RPMI7951 (cell line): Measurements from ENCODE around the gene EPS15. TPM values are rescaled to one million over a fixed set of nuclear protein-coding genes. Genes with fewer than 3 reads are reported as not detected.
A peak's percentile ranks its signal among the peaks of the same experiment; 100 is the strongest.
"Not testable (repeated sequence)": the region's sequence is repeated elsewhere in the genome, so short reads cannot be mapped to it uniquely, and the experiment has no call there.

Experiments used
- DNase-seq: peaks from one replicate; pipeline ENCODE4 v3.0.0-alpha.2; 2012; ENCODE audit warnings: low read depth
- total RNA-seq: library from RNA; depleted of rRNA; stranded (reverse); fragments of >200 nt; shearing (Covaris generic); gene quantifications from 2 replicates; pipeline ENCODE4 v1.2.3, GENCODE V29; 2014

EPS15 gene
- total RNA-seq, 1 experiment from 2014 or later = 33.4 TPM

DNA sequence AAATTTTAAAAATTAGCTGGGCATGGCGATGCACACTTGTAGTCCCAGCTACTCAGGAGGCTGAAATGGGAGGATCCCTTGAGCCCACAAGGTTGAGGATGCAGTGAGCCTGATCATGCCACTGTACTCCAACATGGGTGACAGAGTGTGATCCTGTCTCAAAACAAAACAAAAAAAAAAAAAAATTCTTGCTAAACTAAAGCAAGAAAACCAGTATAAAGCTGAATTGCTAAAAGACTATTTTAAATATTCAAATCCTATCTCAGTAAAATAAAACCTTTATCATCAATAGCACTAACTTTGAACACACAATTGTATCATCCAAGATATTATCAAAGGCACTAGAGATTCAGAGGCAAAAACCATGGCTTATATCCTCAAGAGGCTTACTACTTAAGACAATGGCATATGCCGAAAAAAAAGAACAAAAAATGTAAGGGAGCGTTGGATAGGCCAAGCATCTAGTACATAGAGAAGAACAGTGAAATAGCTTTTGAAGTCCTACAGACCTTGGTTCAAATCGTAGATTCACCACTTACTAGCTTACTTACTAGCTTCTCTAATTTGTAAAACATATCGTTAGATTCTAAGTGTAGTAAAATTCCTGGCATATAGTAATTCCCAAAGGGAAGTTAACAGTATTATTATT lies 3.6 kb downstream of the EPS15 start:
- DNase-seq = no peak

DNA sequence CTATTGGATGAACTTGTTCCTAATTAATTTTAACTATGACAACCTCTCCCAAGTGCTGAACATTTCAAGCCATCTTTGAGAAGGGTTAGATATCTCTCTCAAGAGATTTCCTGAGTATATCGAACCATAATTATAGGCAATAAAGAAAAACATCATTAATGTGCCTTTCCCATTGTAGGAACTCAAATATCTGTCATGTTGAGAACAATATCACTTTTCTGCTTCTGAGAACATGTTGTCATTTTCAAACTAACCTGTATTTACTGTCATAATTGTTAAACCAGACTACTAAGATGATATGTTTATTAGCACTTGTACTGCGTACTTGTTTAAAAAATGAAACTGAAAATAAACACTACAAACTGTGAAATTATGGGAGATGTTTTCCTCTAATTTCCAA lies 4.3 kb downstream of the EPS15 start:
- no peak for DNase-seq

DNA sequence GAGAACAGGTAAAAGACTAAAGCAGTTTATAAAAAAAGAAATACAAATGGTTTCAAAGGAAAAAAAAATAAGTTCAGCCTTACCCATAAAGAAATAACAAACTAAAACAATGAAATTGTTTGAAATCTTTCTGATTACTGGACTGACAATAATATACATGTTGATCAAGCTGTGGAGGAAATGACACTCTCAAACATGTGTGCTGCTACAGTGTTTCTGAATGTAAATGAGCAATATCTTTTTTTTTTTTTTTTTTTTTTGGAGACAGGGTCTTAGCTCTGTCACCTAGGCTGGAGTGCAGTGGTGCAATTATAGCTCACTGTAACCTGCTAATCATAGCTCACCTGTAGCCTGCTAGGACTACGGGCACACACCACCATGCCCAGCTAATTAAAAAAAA lies 6.5 kb downstream of the EPS15 start:
- no peak for DNase-seq

DNA sequence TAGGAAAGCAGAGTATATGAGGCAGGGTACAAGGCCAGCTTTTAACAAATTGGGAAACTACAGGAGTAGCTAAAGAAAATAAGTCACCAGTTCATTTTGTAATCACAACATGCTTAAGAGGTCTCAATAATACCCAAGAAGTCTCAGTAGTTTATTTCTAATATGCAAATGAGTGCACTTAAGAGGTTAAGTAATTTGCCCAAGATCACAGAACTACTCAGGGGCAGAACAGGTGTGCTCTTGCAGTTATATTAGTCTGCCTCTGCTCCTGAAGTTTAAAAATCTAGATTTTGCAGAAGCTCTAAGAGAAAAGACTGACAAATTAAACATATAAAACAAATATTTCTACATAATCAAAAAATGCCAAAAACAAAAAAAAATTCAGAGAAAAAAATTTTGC lies 6.9 kb downstream of the EPS15 start:
- no peak for DNase-seq

DNA sequence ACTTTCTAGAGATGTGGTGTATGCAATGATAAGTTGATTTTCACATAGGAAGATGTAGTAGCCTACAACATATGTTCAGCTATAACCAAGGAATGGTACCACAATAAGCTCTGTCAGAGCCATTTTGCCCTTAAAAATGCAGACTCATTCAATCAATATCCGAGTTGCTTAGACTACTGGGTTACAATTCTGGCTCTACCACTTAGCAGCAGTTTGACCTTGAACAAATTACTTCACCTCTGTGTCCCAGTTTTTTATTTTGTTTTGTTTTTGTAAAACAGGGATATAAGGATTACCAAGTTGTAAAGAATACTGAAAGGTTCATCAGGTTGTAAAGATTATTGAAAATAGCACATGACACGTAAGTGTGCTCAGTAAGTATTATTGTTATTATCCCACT lies 9.3 kb downstream of the EPS15 start:
- DNase-seq = no peak

DNA sequence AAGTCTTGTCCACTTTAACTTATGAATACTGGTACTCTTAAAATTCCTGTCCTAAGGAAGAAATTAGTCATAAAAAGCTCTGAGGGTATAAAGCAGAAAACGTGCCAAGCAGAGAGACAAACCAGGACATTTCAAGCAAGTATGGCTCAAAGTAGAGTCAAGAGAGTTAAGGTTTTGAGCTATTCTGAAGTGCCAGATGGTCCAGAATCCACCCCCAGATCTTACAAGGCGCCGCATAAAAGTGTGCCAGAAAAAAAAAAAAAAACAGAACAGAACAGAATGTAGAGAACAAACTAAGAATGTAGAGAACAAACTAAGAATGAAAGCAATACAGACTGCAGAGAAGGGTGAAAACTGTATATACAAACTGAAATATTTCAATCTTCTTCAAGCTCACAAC lies 12.5 kb downstream of the EPS15 start:
- DNase-seq = peak; percentile 89

DNA sequence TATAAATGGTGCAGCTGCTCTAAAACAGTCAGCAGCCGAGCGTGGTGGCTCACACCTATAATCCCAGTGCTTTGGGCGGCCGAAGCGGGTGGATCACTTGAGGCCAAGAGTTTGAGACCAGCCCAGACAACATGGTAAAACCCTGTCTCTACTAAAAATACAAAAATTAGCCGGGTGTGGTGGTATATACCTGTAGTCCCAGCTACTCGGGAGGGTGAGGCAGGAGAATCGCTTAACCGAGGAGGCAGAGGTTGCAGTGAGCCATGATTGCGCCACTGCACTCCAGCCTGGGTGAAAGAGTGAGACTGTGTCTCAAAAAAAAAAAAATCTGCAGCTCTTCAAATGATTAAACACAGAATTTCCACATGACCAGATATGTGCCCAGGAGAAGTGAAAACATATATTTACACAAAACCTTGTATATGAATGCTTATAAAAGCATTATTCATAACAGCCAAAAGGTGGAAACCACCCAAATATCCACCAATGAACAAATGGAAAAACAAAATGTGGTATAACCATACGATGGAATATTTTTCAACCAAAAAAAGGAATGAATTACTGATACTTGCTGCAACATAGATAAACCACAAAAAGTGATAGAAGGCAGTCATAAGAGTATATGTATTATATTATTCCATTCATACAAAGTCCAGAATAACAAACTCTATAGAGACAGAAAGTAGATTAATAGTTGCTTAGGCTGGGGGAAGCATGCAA lies 14.1 kb downstream of the EPS15 start:
- no peak for DNase-seq

DNA sequence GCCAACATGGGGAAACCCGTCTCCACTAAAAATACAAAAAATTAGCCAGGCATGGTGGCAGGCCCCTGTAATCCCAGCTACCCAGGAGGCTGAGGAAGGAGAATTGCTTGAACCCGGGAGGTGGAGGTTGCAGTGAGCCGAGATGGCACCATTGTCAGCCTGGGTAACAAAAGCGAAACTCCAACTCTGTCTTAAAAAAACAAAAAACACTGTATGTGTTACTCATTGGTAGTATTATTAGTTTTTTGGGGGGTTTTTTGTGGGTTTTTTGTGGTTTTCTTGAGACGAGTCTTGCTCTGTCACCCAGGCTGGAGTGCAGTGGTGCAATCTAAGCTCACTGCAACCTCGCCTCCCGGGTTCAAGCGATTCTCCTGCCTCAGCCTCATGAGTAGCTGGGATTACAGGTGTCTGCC lies 17.8 kb downstream of the EPS15 start:
- DNase-seq = not testable (repeated sequence)

DNA sequence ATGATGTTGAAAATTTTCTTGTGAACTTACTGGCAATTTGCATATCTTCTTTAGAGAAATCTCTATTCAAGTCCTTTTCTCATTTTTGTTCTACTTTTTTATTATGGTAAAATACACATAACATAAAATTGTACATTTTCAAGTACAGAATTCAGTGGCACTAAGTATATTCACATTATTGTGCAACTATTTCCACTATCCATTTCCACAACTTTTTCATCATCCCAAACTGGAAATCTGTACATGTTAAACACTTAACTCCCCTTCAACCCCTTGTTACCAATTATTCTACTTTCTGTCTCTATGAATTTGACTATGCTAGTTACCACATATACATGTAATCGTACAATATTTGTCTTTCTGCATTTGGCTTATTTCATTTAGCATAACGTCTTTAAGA lies 19.4 kb downstream of the EPS15 start:
- DNase-seq = no peak

DNA sequence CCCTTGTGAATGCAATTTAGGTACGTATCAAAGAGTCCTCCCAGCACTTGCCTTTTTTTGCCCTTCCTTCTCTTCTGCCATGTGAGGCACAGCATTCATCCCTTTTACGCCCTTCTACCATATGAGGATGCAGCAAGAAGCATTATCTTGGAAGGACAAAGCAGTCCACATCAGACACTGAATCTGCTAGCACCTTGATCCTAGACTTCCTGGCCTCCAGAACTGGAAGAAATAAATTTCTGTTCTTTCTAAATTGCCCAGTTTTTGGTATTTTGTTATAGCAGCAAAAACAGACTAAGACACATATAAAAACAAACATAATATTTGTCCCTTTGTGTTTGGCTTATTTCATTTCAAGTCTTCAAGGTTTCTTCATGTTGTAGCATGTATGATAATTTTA lies 20.1 kb downstream of the EPS15 start:
- no peak for DNase-seq

DNA sequence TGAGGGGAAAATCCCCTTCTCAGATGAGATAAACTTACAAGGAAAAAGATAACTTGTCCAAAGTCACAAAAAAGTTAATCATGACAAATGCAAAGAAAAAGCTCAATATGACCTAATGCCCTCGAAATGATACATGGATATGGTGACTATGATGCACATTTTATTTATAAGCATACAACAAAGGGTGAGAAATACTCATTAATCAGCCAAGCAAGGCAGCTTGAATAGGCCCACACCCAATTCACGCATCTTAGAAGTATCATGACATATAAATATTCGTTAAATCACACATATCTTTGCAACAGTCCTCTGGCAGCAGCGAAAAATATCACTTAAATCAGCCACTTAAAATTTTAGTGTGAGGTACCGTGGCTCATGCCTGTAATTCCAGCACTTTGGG lies 21.7 kb downstream of the EPS15 start:
- DNase-seq = no peak

DNA sequence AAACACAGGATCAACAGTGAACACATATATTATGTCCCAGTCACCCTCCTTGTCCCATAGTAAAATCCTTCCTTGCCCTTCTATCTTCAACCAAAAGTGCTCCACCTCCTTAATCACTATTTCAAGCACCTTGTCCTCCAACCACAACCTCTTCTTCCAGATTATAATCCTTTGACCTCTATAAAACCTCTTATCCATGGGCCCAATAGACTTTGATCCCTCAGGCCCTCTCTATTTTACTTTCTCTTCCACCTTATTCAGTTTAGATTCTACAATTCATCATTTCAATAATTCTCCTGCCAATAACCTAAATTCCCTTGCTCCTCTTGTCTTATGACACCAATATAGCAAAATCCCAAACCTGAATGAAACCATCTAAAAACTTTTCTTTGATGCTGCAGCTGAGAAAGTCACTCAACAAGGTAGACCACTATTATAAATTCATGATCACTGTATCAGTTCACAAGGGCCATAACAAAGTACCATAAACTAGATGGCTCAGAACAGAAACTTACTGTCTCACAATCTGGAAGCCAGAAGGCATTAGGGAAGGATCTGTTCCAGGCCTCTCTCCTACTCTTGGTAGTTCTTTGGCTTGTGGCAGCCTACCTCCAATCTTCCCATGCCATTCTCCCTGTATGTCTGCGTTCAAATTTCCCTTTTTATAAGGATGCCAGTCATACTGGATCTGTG lies 24.8 kb downstream of the EPS15 start:
- no peak for DNase-seq

DNA sequence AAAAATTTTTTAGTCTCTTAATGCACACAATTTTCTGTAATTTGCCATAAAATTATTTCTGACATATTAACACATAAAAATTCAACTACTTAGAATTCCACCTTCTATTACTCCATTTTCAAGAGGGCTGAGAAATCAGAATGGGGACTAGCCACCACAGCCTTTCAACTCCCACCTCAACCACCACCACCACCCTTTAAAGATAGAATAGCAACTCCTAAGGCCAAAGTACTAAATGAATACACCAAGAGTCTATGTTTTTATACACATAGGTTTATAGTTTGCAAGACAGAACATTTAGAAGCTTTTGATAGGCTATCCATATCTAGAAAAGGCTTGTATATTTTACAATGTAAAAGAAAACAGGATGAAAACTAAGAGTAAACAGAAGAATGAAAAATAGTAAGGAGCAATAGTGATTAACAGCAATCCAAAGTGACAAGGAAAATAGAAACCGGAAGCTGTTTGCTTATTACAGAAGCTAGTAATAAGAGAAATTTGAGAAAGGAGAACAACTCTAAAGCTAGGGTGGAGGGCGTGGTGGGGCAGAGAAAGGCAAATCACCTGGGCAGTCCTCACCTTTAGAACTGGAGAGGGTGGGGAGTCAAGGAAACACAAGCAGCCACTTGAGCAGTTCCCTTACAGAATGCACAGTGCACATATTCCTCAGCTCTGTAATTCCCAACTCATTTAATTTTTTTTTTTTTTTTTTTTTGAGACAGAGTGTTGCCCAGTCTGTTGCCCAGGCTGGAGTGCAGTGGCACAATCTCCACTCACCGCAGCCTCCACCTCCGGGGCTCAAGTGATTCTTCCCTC lies 27.7 kb downstream of the EPS15 start:
- no peak for DNase-seq

DNA sequence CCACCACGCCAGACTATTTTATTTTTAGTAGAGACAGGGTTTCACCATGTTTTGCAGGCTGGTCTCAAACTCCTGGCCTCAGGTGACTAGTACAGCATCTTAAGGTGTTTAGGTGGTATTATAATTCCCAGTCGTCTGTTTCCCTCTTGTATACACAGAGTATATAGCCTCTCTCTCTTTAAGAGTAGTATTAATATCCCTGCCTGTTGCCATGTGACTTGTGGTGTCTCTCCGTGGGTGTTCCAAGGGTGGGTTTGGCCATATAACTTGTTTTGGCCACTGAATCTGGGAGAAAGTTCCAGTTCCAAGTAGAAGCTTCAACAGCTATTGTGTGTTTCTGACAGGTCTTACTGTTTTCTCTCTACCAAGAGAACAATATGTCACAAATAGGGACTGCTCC lies 29.6 kb downstream of the EPS15 start:
- DNase-seq = no peak

DNA sequence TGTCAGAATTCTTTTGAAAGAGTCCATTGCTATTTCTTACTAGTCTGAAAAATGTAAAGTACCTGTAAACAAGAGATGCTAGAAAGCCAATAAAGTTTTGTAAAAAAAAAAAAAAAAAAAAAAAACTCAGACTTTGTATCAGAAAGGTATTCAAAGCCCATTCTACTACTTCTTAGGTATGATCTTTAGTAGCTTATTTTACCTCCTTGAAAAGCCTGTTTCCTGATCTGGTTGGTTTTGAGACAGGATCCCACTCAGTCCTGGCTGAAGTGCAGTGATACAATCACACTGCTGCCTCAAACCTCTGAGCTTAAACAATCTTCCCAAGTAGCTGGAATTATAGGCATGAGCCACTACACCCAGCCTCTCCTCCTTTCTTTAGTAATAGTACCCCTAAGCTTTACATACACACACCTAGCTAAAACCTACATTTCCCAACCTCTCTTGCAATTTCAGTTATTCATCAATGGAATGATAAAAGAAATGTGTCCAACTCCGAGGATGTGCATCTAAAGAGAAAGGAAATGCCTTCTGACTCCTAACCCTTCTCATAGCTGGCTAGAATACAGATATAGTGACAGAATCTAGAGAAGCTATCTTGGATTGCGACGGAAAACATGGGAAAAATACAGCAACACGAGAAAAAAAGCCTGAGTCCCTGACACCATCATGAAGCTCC lies 30.6 kb downstream of the EPS15 start:
- no peak for DNase-seq

DNA sequence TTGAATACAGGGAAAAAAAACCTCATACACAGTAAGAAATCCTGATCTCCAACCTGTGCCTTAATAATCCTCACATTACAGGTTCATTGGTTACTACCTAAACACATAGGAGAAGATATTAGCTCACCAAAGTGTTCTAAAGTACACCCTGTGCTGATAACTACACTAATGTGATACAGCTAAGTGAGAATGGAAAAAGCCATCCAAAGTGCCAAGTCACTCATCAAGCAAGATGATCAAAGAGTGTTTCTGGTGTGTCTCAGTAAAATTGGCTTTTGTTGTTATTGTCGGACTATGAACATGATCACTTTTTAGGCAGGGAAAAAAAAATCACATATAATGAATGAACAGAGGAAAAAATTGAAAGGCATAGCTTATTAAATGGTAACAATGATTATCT lies 31.4 kb downstream of the EPS15 start:
- no peak for DNase-seq

DNA sequence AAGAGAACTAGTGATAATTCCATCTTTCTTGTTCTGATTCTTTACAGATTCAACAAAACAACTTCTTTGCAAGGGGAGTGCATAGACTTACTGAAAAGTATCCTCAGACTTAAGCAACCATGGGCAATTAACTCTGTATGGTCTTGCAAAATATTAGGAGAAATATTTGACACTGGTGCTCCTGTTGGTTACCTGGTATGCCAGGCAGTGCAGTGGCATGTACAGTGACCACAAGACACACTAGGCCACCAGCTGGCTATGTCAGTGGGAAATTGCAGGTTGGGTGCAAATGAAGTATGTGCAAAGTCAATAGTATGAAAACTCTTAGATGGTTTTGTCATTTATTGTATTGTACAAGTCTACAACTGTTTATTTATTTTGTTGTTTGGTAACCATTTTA lies 34.5 kb downstream of the EPS15 start:
- no peak for DNase-seq

DNA sequence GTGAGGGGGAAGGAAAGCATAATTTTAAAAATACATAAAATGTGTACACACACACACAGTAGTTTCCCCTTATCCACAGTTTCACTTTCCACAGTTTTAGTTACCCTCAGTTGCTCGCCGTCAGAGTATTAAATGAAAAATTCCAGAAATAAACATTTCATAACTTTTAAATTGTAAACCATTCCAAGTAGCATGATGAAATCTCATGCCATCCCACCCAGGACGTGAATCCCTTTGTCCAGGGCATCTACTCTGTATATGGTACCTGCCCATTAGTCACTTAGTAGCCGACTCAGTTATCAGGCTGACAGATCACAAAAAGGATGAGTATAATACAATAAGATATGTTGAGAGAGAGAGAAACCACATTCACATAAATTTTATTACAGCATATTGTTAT lies 36.2 kb downstream of the EPS15 start:
- DNase-seq = no peak

DNA sequence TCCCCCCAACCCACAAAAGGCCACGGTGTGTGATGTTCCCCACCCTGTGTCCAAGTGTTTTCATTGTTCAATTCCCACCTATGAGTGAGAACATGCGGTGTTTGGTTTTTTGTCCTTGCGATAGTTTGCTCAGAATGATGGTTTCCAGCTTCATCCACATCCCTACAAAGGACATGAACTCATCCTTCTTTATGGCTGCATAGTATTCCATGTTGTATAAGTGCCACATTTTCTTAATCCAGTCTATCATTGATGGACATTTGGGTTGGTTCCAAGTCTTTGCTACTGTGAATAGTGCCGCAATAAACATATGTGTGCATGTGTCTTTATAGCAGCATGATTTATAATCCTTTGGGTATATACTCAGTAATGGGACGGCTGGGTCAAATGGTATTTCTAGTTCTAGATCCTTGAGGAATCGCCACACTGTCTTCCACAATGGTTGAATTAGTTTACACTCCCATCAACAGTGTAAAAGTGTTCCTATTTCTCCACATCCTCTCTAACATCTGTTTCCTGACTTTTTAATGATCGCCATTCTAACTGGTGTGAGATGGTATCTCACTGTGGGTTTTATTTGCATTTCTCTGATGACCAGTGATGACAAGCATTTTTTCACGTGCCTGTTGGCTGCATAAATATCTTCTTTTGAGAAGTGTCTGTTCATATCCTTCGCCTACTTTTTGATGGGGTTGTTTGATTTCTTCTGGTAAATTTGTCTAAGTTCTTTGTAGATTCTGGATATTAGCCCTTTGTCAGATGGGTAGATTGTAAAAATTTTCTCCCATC lies 44.0 kb downstream of the EPS15 start:
- DNase-seq = not testable (repeated sequence)

DNA sequence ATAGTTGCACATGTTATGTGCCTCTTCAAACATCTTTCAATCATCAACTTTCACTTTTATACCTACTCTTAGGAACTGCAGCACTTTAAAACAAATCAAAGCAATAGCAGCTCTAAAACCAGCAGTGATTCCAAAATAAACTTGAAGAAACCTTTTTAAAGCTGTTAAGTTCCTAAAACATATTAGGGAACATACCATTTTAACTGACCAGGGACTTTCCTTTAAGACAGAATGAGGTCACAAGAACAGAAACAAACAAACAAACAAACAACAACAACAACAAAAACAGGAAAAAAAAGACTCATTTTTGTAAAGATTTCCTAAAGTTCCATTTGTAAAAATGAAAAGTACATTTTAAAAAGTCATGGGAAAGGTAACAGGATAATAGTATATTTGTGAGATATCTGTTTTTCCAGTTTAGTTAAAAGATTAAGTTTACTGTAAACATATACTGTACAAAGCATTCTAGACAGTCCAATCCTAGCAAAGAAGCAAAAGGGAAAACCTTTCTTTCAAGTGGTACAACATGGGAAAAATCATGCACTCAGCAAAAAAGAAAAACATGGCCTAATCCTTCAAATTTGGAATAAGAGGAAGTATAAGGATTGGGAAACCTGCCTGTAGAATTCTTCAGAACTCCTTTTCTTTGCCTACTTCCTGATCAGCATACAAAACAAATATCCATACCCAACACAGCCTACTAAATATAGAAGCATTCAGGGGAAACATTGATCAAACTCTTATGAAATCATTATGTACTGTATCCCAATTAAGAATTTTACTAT lies 45.5 kb downstream of the EPS15 start:
- DNase-seq = no peak
